Neural cell (in vitro differentiated cells): ENCODE measurements around the gene CRKL.

Experiments
- CTCF ChIP-seq: fragments of 450-650 bp; IDR thresholded peaks from 2 replicates; pipeline ENCODE4 v1.5.1; 2014; ENCODE audit warnings: antibody characterized with exemption, mild to moderate bottlenecking, moderate library complexity; ENCODE audit not compliant: poor library complexity, severe bottlenecking
- EP300 ChIP-seq: fragments of 450-650 bp; conservative IDR thresholded peaks from 2 replicates; pipeline ENCODE4 v1.6.1; 2014; ENCODE audit warnings: antibody characterized with exemption, mild to moderate bottlenecking, moderate library complexity; ENCODE audit not compliant: poor library complexity, severe bottlenecking
- EZH2 ChIP-seq: fragments of 200-600, 300-800 bp; shearing (Covaris generic), sonication (generic); IDR thresholded peaks from 2 replicates; pipeline ENCODE4 v1.6.1; 2014; ENCODE audit warnings: antibody characterized with exemption, low read length, borderline replicate concordance, mild to moderate bottlenecking; ENCODE audit not compliant: insufficient read depth, poor library complexity, severe bottlenecking
- MXI1 ChIP-seq: fragments of 450-650 bp; conservative IDR thresholded peaks from 2 replicates; pipeline ENCODE4 v1.6.1; 2014; ENCODE audit warnings: antibody characterized with exemption, mild to moderate bottlenecking; ENCODE audit not compliant: poor library complexity, severe bottlenecking
- POLR2AphosphoS5 ChIP-seq: IDR thresholded peaks from 2 replicates; pipeline ENCODE4 v1.6.1; 2012
- RAD21 ChIP-seq: fragments of 450-650 bp; conservative IDR thresholded peaks from 2 replicates; pipeline ENCODE4 v1.6.1; 2014; ENCODE audit warnings: antibody characterized with exemption, mild to moderate bottlenecking, moderate library complexity
- REST ChIP-seq: IDR thresholded peaks from 2 replicates; pipeline ENCODE4 v1.6.1; 2012; ENCODE audit warnings: borderline replicate concordance
- TAF1 ChIP-seq: IDR thresholded peaks from 2 replicates; pipeline ENCODE4 v1.6.1; 2012; ENCODE audit warnings: low read depth

GRCh38 chr22:20899827-20900423, 17.3 kb upstream of the CRKL start:
- TF ChIP-seq CTCF (no peak), EZH2 (no peak), POLR2AphosphoS5 (no peak), REST (no peak), TAF1 (no peak), EP300 (no peak), RAD21 (no peak), MXI1 (no peak)
